CD4-positive, alpha-beta memory T cell (primary cell): ENCODE data around the gene ELOVL6. TPM values are rescaled to one million over a fixed set of nuclear protein-coding genes. Genes with fewer than 3 reads are reported as not detected.

Source experiments
- CTCF ChIA-PET: fragments of 350-600 bp; sonication (Branson Sonifier 250); formaldehyde crosslinking; loops from one replicate; lab custom pipeline; 2021; ENCODE audit warnings: inconsistent platforms; ENCODE audit not compliant: partially characterized antibody; lab: Charles Lee
- POLR2A ChIA-PET: fragments of 350-600 bp; sonication (Branson Sonifier 250); formaldehyde crosslinking; loops from one replicate; lab custom pipeline; 2021; ENCODE audit not compliant: partially characterized antibody; lab: Charles Lee
- DNase-seq, 5 donors: peaks; one replicate each; pipeline versions ENCODE4 v3.0.0 to v3.0.0-alpha.2; 2020 to 2022; ENCODE audit warnings: mixed read lengths in 1 of 5
- H3K27ac ChIP-seq: one replicate; pipeline ENCODE4 v1.7.0; 2013; ENCODE audit warnings: low read depth, low read length
- H3K27me3 ChIP-seq: 2 replicates; pipeline ENCODE4 v1.7.0; 2013; ENCODE audit warnings: mild to moderate bottlenecking, low read length, moderate library complexity; ENCODE audit not compliant: insufficient read depth
- H3K36me3 ChIP-seq: 2 replicates; pipeline ENCODE4 v1.7.0; 2013; ENCODE audit warnings: mild to moderate bottlenecking, low read length, moderate library complexity; ENCODE audit not compliant: insufficient read depth
- H3K4me1 ChIP-seq: 2 replicates; pipeline ENCODE4 v1.7.0; 2013; ENCODE audit warnings: mild to moderate bottlenecking, low read length, moderate library complexity; ENCODE audit not compliant: insufficient read depth
- H3K4me3 ChIP-seq, 2 donors: one replicate each; pipeline ENCODE4 v1.7.0; 2013; ENCODE audit warnings: low read length in 2 of 2, mild to moderate bottlenecking in 1 of 2
- H3K9me3 ChIP-seq, 2 donors: one replicate each; pipeline ENCODE4 v1.7.0; 2013; ENCODE audit warnings: low read length in 2 of 2, control low read depth in 1 of 2; ENCODE audit not compliant: control insufficient read depth in 1 of 2
- H3K27ac Mint-ChIP-seq, 7 donors: one replicate each; pipeline ENCODE4 v1.8.0; 2020 to 2021; ENCODE audit warnings: mixed read lengths in 7 of 7, mild to moderate bottlenecking in 6 of 7, inconsistent platforms in 3 of 7, moderate library complexity in 3 of 7
- H3K27me3 Mint-ChIP-seq, 2 donors: one replicate each; pipeline ENCODE4 v1.8.0; 2020 to 2021; ENCODE audit warnings: mixed read lengths in 2 of 2
- H3K36me3 Mint-ChIP-seq, 2 donors: one replicate each; pipeline ENCODE4 v1.8.0; 2020 to 2021; ENCODE audit warnings: mixed read lengths in 2 of 2, inconsistent platforms in 1 of 2, mild to moderate bottlenecking in 1 of 2
- H3K4me1 Mint-ChIP-seq, 4 donors: one replicate each; pipeline ENCODE4 v1.8.0; 2020 to 2021; ENCODE audit warnings: mixed read lengths in 4 of 4, mild to moderate bottlenecking in 1 of 4
- H3K4me3 Mint-ChIP-seq, 8 donors: one replicate each; pipeline ENCODE4 v1.8.0; 2020 to 2021; ENCODE audit warnings: mixed read lengths in 8 of 8, mild to moderate bottlenecking in 7 of 8, moderate library complexity in 6 of 8, inconsistent platforms in 3 of 8
- H3K9me3 Mint-ChIP-seq, 8 donors: one replicate each; pipeline ENCODE4 v1.8.0; 2020 to 2021; ENCODE audit warnings: mixed read lengths in 8 of 8, mild to moderate bottlenecking in 5 of 8, inconsistent platforms in 3 of 8, moderate library complexity in 1 of 8
- intact Hi-C: fragments of 100-400 bp; cut with micrococcal nuclease; formaldehyde crosslinking; loops from one replicate; pipeline ENCODE4 v1.15.1; 2023
- polyA plus RNA-seq, 2 donors: library from polyadenylated mRNA; unstranded; fragments of 300-500 nt; fragmentation: Illumina TruSeq; gene quantifications; one replicate each; pipeline ENCODE4 v1.2.3, GENCODE V29; 2021
- total RNA-seq, 2 experiments: library from RNA; stranded (reverse); gene quantifications; one replicate each; pipeline ENCODE4 v1.2.3, GENCODE V29; 2021

ELOVL6 gene
- total and polyA plus RNA-seq, 4 experiments from 2014 or later: 1.1 to 3.4 (median 2.3) TPM

- intact Hi-C loops: no loop called here
- ChIA-PET POLR2A (no interaction called here), CTCF (interaction anchor here (0.7 to 1.2 kb wide), 2 partner anchors 17 to 132 kb away, joined by 3 read pairs; no protein-coding TSS in a partner anchor)
- DNase-seq: no peak
- Histone ChIP-seq H3K4me3 (no peak overlapping the region), H3K27me3 (no peaks in the 10 kb centered on the region), H3K36me3 (no peaks in the 10 kb centered on the region), H3K4me1 (no peaks in the 10 kb centered on the region), H3K27ac (no peak overlapping the region), H3K9me3 (no peaks in the 10 kb centered on the region)
- no peak overlapping the region for H3K27ac Mint-ChIP-seq
- peaks cover 0 to 7% (median 4%) of the 10 kb centered on the region in 4 donors for H3K4me1 Mint-ChIP-seq
- no peaks in the 10 kb centered on the region for H3K27me3 Mint-ChIP-seq
- no peak overlapping the region for H3K4me3 Mint-ChIP-seq
- H3K9me3 Mint-ChIP-seq: no peaks in the 10 kb centered on the region
- peaks cover 0 to 14% of the 10 kb centered on the region in 2 donors for H3K36me3 Mint-ChIP-seq
Measured at GRCh38 chr4:110130576-110131358, 67.6 kb downstream of the ELOVL6 start.

DNA sequence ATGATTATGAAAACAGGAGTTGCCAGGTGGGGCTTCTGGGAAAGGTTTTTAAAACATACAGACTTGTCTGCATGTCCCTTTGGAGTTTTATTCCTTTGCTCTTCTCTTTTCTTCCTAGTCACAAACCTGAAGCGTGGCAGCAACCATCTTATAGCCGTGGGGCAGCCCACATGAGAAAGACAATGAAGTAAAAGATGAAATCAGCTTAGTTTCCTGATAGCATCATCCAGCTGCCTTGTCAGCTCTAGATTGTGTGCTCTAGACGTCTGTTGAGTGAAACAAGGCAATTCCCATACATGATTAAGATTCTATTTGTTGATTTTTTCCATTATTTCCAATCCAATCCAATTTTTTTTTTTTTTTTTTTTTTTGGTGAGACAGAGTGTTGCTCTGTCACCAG is 68.9 kb downstream of the ELOVL6 start:
- Mint-ChIP-seq H3K4me3 (no peak overlapping the region), H3K27me3 (no peaks in the 10 kb centered on the region), H3K4me1 (peaks cover 0 to 7% (median 4%) of the 10 kb centered on the region in 4 donors), H3K9me3 (no peaks in the 10 kb centered on the region), H3K36me3 (peaks cover 0 to 14% of the 10 kb centered on the region in 2 donors), H3K27ac (peak overlapping the region in 1 of 7 donors; percentile 32)
- Histone ChIP-seq H3K36me3 (no peaks in the 10 kb centered on the region), H3K27ac (no peak overlapping the region), H3K4me1 (no peaks in the 10 kb centered on the region), H3K4me3 (no peak overlapping the region), H3K27me3 (no peaks in the 10 kb centered on the region), H3K9me3 (no peaks in the 10 kb centered on the region)
- intact Hi-C loops: no loop called here
- ChIA-PET POLR2A (no interaction called here), CTCF (interaction anchor here (1.2 to 1.6 kb wide), 2 partner anchors 78 to 130 kb away, joined by 3 to 4 read pairs; no protein-coding TSS in a partner anchor)
- DNase-seq: no peak

DNA sequence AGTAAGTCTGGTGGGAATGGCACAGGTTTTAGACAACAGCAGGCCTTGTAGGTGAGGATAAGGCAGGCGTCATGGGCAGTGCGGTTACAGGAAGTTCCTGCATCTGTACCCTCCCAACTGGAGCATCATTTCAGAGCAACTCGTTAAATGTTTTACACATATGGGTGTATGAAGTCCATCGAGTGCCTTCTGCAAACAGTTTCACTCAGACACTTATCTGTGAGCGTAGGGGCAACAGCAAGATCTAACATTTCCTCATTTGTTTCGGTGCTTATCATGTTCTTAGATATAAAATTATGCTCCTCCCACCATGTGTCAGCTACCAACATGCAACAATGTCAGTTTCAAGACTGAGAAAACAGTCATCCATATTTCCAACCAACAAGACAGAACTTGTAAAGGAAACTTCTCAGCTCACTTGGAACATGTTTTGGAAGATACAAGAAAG is 69.9 kb downstream of the ELOVL6 start:
- Mint-ChIP-seq H3K4me3 (no peak overlapping the region), H3K36me3 (peaks cover 0 to 14% of the 10 kb centered on the region in 2 donors), H3K4me1 (peaks cover 0 to 7% (median 4%) of the 10 kb centered on the region in 4 donors), H3K27me3 (peaks cover 0 to 1% of the 10 kb centered on the region in 2 donors), H3K9me3 (no peaks in the 10 kb centered on the region), H3K27ac (peak overlapping the region in 1 of 7 donors; percentile 9)
- Histone ChIP-seq H3K36me3 (no peaks in the 10 kb centered on the region), H3K4me3 (no peak overlapping the region), H3K27me3 (no peaks in the 10 kb centered on the region), H3K27ac (no peak overlapping the region), H3K9me3 (no peaks in the 10 kb centered on the region), H3K4me1 (no peaks in the 10 kb centered on the region)
- DNase-seq: no peak
- POLR2A ChIA-PET: no interaction called here
- CTCF ChIA-PET: interaction anchor here (0.9 to 1.6 kb wide), 2 partner anchors 77 to 79 kb away, joined by 4 read pairs; no protein-coding TSS in a partner anchor
- intact Hi-C loops: no loop called here

- no peak for DNase-seq
- Mint-ChIP-seq H3K27ac (peak overlapping the region in 2 of 7 donors; percentile 19 to 58), H3K4me3 (no peak overlapping the region), H3K36me3 (peaks cover 0 to 14% of the 10 kb centered on the region in 2 donors), H3K27me3 (peaks cover 0 to 1% of the 10 kb centered on the region in 2 donors), H3K4me1 (peaks cover 0 to 5% (median 3%) of the 10 kb centered on the region in 4 donors), H3K9me3 (no peaks in the 10 kb centered on the region)
- Histone ChIP-seq H3K27ac (no peak overlapping the region), H3K27me3 (no peaks in the 10 kb centered on the region), H3K36me3 (no peaks in the 10 kb centered on the region), H3K4me1 (no peaks in the 10 kb centered on the region), H3K9me3 (no peaks in the 10 kb centered on the region), H3K4me3 (no peak overlapping the region)
- CTCF ChIA-PET: interaction anchor here (0.9 to 1.6 kb wide), 2 partner anchors 76 to 79 kb away, joined by 4 read pairs; no protein-coding TSS in a partner anchor
- POLR2A ChIA-PET: no interaction called here
- intact Hi-C loops: no loop called here
Measured at GRCh38 chr4:110128029-110128428, 70.4 kb downstream of the ELOVL6 start.

DNA sequence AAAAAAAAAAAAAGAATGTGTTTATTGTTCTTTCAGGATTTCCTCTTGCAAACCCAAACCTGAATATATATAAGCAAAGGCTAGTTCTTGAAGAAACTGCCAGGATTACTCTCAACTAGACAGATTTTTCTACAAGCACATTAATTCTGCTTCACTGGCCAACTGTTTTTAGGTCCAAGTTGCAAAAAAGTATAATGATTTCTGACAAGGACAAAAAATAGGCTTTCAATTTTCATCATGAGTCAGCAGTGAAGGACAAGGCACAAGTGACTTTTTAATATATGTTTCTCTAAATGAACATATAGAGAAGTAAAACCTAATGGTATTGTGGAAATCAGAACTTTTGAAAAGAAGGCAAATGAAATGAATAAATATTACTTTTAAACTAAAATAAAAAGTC is 73.7 kb downstream of the ELOVL6 start:
- Histone ChIP-seq H3K27me3 (no peaks in the 10 kb centered on the region), H3K4me3 (no peak overlapping the region), H3K27ac (no peak overlapping the region), H3K36me3 (no peaks in the 10 kb centered on the region), H3K4me1 (peaks cover 3% of the 10 kb centered on the region), H3K9me3 (no peaks in the 10 kb centered on the region)
- no peaks in the 10 kb centered on the region for H3K9me3 Mint-ChIP-seq
- H3K27me3 Mint-ChIP-seq: peaks cover 0 to 1% of the 10 kb centered on the region in 2 donors
- no peak overlapping the region for H3K4me3 Mint-ChIP-seq
- peaks cover 0 to 6% of the 10 kb centered on the region in 2 donors for H3K36me3 Mint-ChIP-seq
- POLR2A ChIA-PET: no interaction called here
- CTCF ChIA-PET: no interaction called here
- intact Hi-C loops: no loop called here
- no peak for DNase-seq
- H3K27ac Mint-ChIP-seq: no peak overlapping the region
- H3K4me1 Mint-ChIP-seq: peaks cover 4 to 9% (median 7%) of the 10 kb centered on the region in 4 donors

GRCh38 chr4:110122201-110122600 is 76.2 kb downstream of the ELOVL6 start:
- no peaks in the 10 kb centered on the region for H3K9me3 ChIP-seq
- H3K4me3 ChIP-seq: no peak overlapping the region
- H3K36me3 Mint-ChIP-seq: no peaks in the 10 kb centered on the region
- H3K36me3 ChIP-seq: no peaks in the 10 kb centered on the region
- H3K4me1 Mint-ChIP-seq: peaks cover 4 to 17% (median 8%) of the 10 kb centered on the region in 4 donors
- ChIA-PET CTCF (no interaction called here), POLR2A (interaction anchor here (1.0 kb wide), 1 partner anchor 11 kb away, joined by 3 read pairs; no protein-coding TSS in a partner anchor)
- H3K27ac Mint-ChIP-seq: no peak overlapping the region
- DNase-seq: no peak
- peaks cover 0 to 1% of the 10 kb centered on the region in 2 donors for H3K27me3 Mint-ChIP-seq
- H3K4me1 ChIP-seq: peaks cover 11% of the 10 kb centered on the region
- H3K27ac ChIP-seq: no peak overlapping the region
- H3K9me3 Mint-ChIP-seq: no peaks in the 10 kb centered on the region
- H3K4me3 Mint-ChIP-seq: no peak overlapping the region
- H3K27me3 ChIP-seq: no peaks in the 10 kb centered on the region
- intact Hi-C loops: no loop called here

- Histone ChIP-seq H3K9me3 (no peaks in the 10 kb centered on the region), H3K27me3 (no peaks in the 10 kb centered on the region), H3K36me3 (no peaks in the 10 kb centered on the region), H3K27ac (no peak overlapping the region), H3K4me1 (peaks cover 11% of the 10 kb centered on the region), H3K4me3 (no peak overlapping the region)
- no peaks in the 10 kb centered on the region for H3K9me3 Mint-ChIP-seq
- H3K27ac Mint-ChIP-seq: no peak overlapping the region
- ChIA-PET CTCF (interaction anchor here (1.0 kb wide), 1 partner anchor 71 kb away, joined by 3 read pairs; no protein-coding TSS in a partner anchor), POLR2A (no interaction called here)
- intact Hi-C loops: no loop called here
- DNase-seq: no peak
- peaks cover 0 to 1% of the 10 kb centered on the region in 2 donors for H3K27me3 Mint-ChIP-seq
- H3K4me3 Mint-ChIP-seq: no peak overlapping the region
- H3K4me1 Mint-ChIP-seq: peaks cover 4 to 17% (median 11%) of the 10 kb centered on the region in 4 donors
- H3K36me3 Mint-ChIP-seq: no peaks in the 10 kb centered on the region
Measured at GRCh38 chr4:110120506-110120905, 77.9 kb downstream of the ELOVL6 start.
